K562 (cell line): ENCODE data around the gene ACTR3C. TPM values are rescaled to one million over a fixed set of nuclear protein-coding genes. Genes with fewer than 3 reads are reported as not detected.
"Not testable (repeated sequence)": the region's sequence is repeated elsewhere in the genome, so short reads cannot be mapped to it uniquely, and the experiment has no call there.

Source experiments
- ATAC-seq: fragments of 200-7000 bp; cut with Tn5 transposase; 3 replicates; pipeline ENCODE4 v1.9.1; 2020; ENCODE audit warnings: moderate library complexity
- BruUV-seq: library from RNA; stranded (reverse); fragments of 400-500 nt; replicated peaks from 2 replicates; lab custom pipeline; 2021; lab: Mats Ljungman, UMichigan
- CTCF ChIA-PET: fragments of 300-600 bp; formaldehyde crosslinking; extraction: SDS; loops from one replicate; lab custom pipeline; 2021; ENCODE audit warnings: low intra/inter-chr PET ratio; lab: Yijun Ruan, JAX
- POLR2A ChIA-PET: fragments of 300-600, 350-650 bp; sonication (Branson Sonifier 250); formaldehyde crosslinking; extraction: SDS; loops from one replicate; lab custom pipeline; 2021; ENCODE audit warnings: antibody characterized with exemption, inconsistent platforms; lab: Yijun Ruan, JAX
- DNase-seq, 4 experiments: peaks; one replicate each; pipeline versions ENCODE4 v3.0.0 to v3.0.0-alpha.2; 2011 to 2018; ENCODE audit warnings: low spot score in 3 of 4, mixed read lengths in 3 of 4; ENCODE audit errors: extremely low read depth in 1 of 4
- FAIRE-seq: peaks from 2 replicates; lab custom pipeline; 2011; peaks lifted over from hg19 to GRCh38; lab: Jason Lieb, UNC
- H2AFZ ChIP-seq: 2 replicates; pipeline ENCODE4 v1.6.0; 2011; ENCODE audit warnings: low read depth, low read length, control low read depth, inconsistent platforms
- H3K27ac ChIP-seq: fragments of 200-600 bp; 3 replicates; pipeline ENCODE4 v1.8.0; 2011; ENCODE audit warnings: low read depth, mild to moderate bottlenecking, control low read depth, inconsistent platforms, low read length, moderate library complexity, mixed read lengths; ENCODE audit errors: extremely low read depth
- H3K27me3 ChIP-seq, 2 experiments: fragments of 300-600 bp in 1 of 2; 2 replicates in 1 of 2; 3 replicates in 1 of 2; pipeline versions ENCODE4 v1.6.0 to v1.8.0; 2011; ENCODE audit warnings: inconsistent platforms in 2 of 2, low read length in 2 of 2, mild to moderate bottlenecking in 1 of 2, mixed read lengths in 1 of 2, moderate library complexity in 1 of 2; ENCODE audit not compliant: control insufficient read depth in 2 of 2, insufficient read depth in 2 of 2
- H3K36me3 ChIP-seq: fragments of 300-600 bp; 3 replicates; pipeline ENCODE4 v1.8.0; 2011; ENCODE audit warnings: mild to moderate bottlenecking, low read length, inconsistent platforms; ENCODE audit not compliant: control insufficient read depth, insufficient read depth
- H3K4me1 ChIP-seq, 2 experiments: fragments of 200-600 bp in 1 of 2; replicated peaks in 1 of 2; 2 replicates in 1 of 2; 3 replicates in 1 of 2; pipeline versions ENCODE4 v1.5.1 to v1.8.0; 2011; ENCODE audit warnings: inconsistent platforms in 2 of 2, low read length in 2 of 2, mild to moderate bottlenecking in 1 of 2, mixed read lengths in 1 of 2, moderate library complexity in 1 of 2; ENCODE audit not compliant: control insufficient read depth in 2 of 2, insufficient read depth in 2 of 2
- H3K4me2 ChIP-seq: 2 replicates; pipeline ENCODE4 v1.6.1; 2011; ENCODE audit warnings: low read length, control low read depth, inconsistent platforms, mixed read lengths; ENCODE audit not compliant: insufficient read depth
- H3K4me3 ChIP-seq: fragments of 200-600 bp; sonication (generic), shearing (Covaris generic); 2 replicates; pipeline ENCODE4 v1.5.1; 2016; ENCODE audit warnings: control low read depth, inconsistent platforms
- H3K79me2 ChIP-seq: fragments of 200-600 bp; 3 replicates; pipeline ENCODE4 v1.8.0; 2011; ENCODE audit warnings: low read length, inconsistent platforms; ENCODE audit not compliant: control insufficient read depth, insufficient read depth
- H3K9ac ChIP-seq, 2 experiments: 2 replicates each; pipeline versions ENCODE4 v1.6.0 to v1.6.1; 2011; ENCODE audit warnings: low read depth in 2 of 2, low read length in 2 of 2, control low read depth in 1 of 2, inconsistent platforms in 1 of 2, mild to moderate bottlenecking in 1 of 2, mixed read lengths in 1 of 2; ENCODE audit not compliant: insufficient read depth in 1 of 2
- H3K9me1 ChIP-seq: one replicate; pipeline ENCODE4 v1.6.0; 2011; ENCODE audit warnings: inconsistent platforms, mild to moderate bottlenecking, low read length, moderate library complexity; ENCODE audit not compliant: control insufficient read depth, insufficient read depth
- H3K9me3 ChIP-seq: replicated peaks from 2 replicates; pipeline ENCODE4 v1.5.1; 2011; ENCODE audit warnings: low read depth, low read length, inconsistent platforms; ENCODE audit not compliant: control insufficient read depth, insufficient read depth
- H4K20me1 ChIP-seq: replicated peaks from 2 replicates; pipeline ENCODE4 v1.6.1; 2011; ENCODE audit warnings: low read length, inconsistent platforms, mixed read lengths; ENCODE audit not compliant: control insufficient read depth, insufficient read depth
- C11orf30 ChIP-seq: fragments of 450-650 bp; IDR thresholded peaks from 2 replicates; pipeline ENCODE4 v1.6.1; 2016; ENCODE audit warnings: low read depth, mild to moderate bottlenecking
- MAFG ChIP-seq: fragments of 450-650 bp; conservative IDR thresholded peaks from 2 replicates; pipeline ENCODE4 v1.6.1; 2016; ENCODE audit warnings: missing genetic modification characterization, missing compliant biosample characterization
- NFE2 ChIP-seq: IDR thresholded peaks from 2 replicates; pipeline ENCODE4 v1.6.1; 2014; ENCODE audit warnings: antibody characterized with exemption, low read depth
- NFE2L1 ChIP-seq: fragments of 450-650 bp; IDR thresholded peaks from 2 replicates; pipeline ENCODE4 v1.6.1; 2016; ENCODE audit warnings: missing genetic modification characterization, low read depth, mild to moderate bottlenecking, missing compliant biosample characterization, moderate library complexity, borderline replicate concordance
- ZNF316 ChIP-seq: fragments of 450-650 bp; IDR thresholded peaks from 2 replicates; pipeline ENCODE4 v1.6.1; 2016
- WGBS: fragments of 100-300 bp; shearing (Covaris generic); methylation state at CpG from one replicate; pipeline ENCODE4 v1.1.6; 2016; ENCODE audit warnings: low coverage, mixed read lengths; ENCODE audit not compliant: insufficient coverage; ENCODE audit errors: missing lambda C conversion rate; 5-methylcytosine and 5-hydroxymethylcytosine counted together
- in situ Hi-C: fragments of 300-500 bp; cut with MboI; formaldehyde crosslinking; loops from 4 replicates; pipeline ENCODE4 v1.15.0; 2018; ENCODE audit warnings: inconsistent platforms, mixed read lengths
- intact Hi-C: fragments of 100-400 bp; cut with micrococcal nuclease; formaldehyde crosslinking; loops from 2 replicates; pipeline ENCODE4 v1.14.2; 2022
- polyA plus RNA-seq, 8 experiments: library from polyadenylated mRNA; depleted of rRNA in 4 of 8; stranded (reverse) in 5 of 8; unstranded in 3 of 8; fragments of >200 nt; fragmentation: Nextera tagmentation in 2 of 8; fragmentation: Illumina TruSeq in 1 of 8; extraction: Ambion mirVana in 2 of 8; extraction: Trizol in 1 of 8; gene quantifications; 2 replicates each; pipeline versions ENCODE4 v1.2.1 to v1.2.3, GENCODE V29; 2011 to 2014; ENCODE audit warnings: inconsistent platforms in 1 of 8, missing spikeins in 1 of 8
- total RNA-seq, 7 experiments: library from RNA; depleted of rRNA in 6 of 7; stranded (reverse); fragments of >200 nt in 6 of 7; fragmentation: Illumina TruSeq in 2 of 7; extraction: Trizol in 2 of 7; gene quantifications; 2 replicates each; pipeline versions ENCODE4 v1.2.1 to v1.2.3, GENCODE V29; 2011 to 2021; ENCODE audit warnings: low replicate concordance in 1 of 7

ACTR3C gene
- total and polyA plus RNA-seq, 9 of the 15 experiments (the other 6 are each of a cell fraction or from before 2014, with no cell fraction given): 9.0 to 35.4 (median 13.3) TPM

DNA sequence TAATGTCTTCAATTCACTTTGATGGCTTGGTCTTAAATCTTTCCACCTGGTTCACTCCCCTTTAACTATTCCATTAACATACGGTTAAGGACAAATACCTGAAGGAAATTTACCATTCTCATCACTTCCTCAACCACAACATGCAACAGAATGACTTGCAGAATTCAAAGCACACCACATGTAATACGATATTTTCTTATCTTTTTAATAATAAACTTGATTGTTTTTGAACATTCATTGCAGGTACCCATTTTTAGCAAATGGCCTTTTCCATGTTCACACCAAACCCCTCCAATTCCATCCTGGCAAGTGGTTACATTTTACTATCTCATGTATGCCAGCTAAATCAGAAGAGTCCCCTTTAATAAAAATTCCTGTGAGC is 17.5 kb downstream of the ACTR3C start:
- H3K9ac ChIP-seq, BruUV-seq, ATAC-seq, H2AFZ ChIP-seq, H3K27me3 ChIP-seq, H3K9me1 ChIP-seq, CTCF ChIA-PET, H3K4me2 ChIP-seq, DNase-seq, FAIRE-seq, POLR2A ChIA-PET, H3K9me3 ChIP-seq, H3K36me3 ChIP-seq, in situ Hi-C loops, H4K20me1 ChIP-seq, intact Hi-C loops, H3K4me3 ChIP-seq: not testable (repeated sequence)
- Histone ChIP-seq H3K27ac (peak overlapping the region; percentile 72; the same call in 1 of the 3 replicates), H3K4me1 (peaks cover 5 to 28% of the 10 kb centered on the region in 2 experiments; a peak in 4 of 5 replicates), H3K79me2 (peaks cover 14% of the 10 kb centered on the region; the same call in 2 of the 3 replicates)
- TF ChIP-seq NFE2L1 (tag) (peak; percentile 71), NFE2 (peak; percentile 73), MAFG (tag) (peak; percentile 86), ZNF316 (peak; percentile 89), C11orf30 (peak; percentile 79)
- WGBS: 4% methylated on average over 2 of the region's 2 CpGs
